Neuron (in vitro differentiated cells): Measurements from ENCODE around the gene TAGAP.
"Not testable (repeated sequence)": the region's sequence is repeated elsewhere in the genome, so short reads cannot be mapped to it uniquely, and the experiment has no call there.

Experiments used
- H2AFZ ChIP-seq: one replicate; pipeline ENCODE4 v1.6.1; 2013; ENCODE audit warnings: low read depth, mild to moderate bottlenecking, inconsistent platforms, low read length, moderate library complexity
- H3K27me3 ChIP-seq: one replicate; pipeline ENCODE4 v1.6.1; 2013; ENCODE audit warnings: low read length; ENCODE audit not compliant: insufficient read depth
- H3K36me3 ChIP-seq: one replicate; pipeline ENCODE4 v1.6.1; 2013; ENCODE audit warnings: low read length; ENCODE audit not compliant: insufficient read depth
- H3K4me1 ChIP-seq: one replicate; pipeline ENCODE4 v1.6.1; 2013; ENCODE audit warnings: low read length; ENCODE audit not compliant: insufficient read depth
- H3K4me3 ChIP-seq: 2 replicates; pipeline ENCODE4 v1.5.1; 2013; ENCODE audit warnings: mild to moderate bottlenecking, low read length, moderate library complexity
- H3K9me3 ChIP-seq: one replicate; pipeline ENCODE4 v1.6.1; 2013; ENCODE audit warnings: low read length

TAGAP gene

DNA sequence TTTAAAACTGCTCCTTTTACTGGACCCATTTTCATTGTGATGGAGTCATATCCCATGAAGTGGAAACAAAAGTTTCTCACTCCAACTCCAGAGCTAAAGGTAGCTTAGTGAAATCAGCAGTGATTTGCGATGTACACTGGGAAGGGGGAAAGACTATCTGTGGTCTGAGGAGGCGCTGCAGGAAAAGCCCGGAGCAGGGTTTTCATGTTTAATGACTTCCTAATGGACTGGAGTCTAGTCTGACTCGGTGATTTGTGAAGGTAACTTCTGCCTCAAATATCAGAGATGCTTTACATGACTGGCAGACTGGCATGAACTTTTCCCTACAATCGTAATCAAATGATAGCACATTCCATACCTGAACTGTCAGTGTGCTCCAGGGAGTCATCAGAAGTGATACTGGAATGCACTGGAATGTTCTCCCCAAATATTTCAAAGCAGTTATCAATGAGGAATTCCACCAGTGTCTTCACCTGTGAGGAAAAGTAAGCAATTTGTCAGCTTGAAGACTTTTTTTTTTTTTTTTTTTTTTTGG lies 7.0 kb downstream of the TAGAP start:
- H3K4me3 ChIP-seq = no peak overlapping the region
- no peak overlapping the region for H2AFZ ChIP-seq
- H3K27me3 ChIP-seq = peaks cover 3% of the 10 kb centered on the region
- H3K36me3 ChIP-seq = no peaks in the 10 kb centered on the region
- H3K9me3 ChIP-seq = no peaks in the 10 kb centered on the region
- no peaks in the 10 kb centered on the region for H3K4me1 ChIP-seq

DNA sequence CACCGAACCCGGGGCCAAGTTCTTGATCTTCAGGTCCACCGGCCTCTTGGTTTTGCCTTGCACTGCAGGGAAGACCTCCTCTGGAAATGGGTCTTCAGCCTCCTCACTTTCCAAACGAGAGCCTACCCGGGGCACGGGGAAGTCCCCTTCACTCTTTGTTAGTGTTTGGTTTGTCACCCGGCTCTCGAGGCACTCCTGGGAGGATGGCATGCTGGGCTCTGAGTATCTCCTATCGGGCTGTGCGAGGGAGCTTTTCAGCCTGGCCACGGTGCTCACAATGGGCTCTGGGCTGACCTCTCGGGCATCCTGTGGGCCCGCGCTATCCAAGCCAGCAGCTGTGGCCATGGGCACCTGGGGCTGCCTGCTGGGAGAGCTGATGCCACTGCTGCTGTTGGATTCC lies 8.1 kb downstream of the TAGAP start:
- Histone ChIP-seq H3K9me3 (no peaks in the 10 kb centered on the region), H3K4me1 (no peaks in the 10 kb centered on the region)

DNA sequence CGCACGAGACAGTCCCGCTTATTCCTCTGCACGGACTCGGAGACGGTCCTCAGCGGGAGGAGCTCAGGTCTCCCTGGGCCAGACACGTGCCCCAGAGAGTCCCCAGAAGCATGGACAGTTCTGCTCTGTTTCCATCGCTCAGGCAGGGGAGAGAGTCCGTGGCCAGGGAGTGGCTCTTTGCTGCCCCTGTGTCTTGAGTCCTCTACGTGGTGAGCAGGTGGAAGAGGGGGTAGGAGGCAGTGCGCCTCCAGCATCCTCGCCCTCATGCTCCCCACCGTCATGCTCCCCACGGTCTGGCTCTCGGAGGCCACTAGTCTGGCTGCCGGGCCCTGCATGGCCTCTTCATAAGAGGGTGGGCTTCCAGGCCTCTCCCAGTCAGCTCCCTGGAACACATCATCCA lies 8.9 kb downstream of the TAGAP start:
- H3K27me3 ChIP-seq = peaks cover 3% of the 10 kb centered on the region
- H3K36me3 ChIP-seq = no peaks in the 10 kb centered on the region
- no peaks in the 10 kb centered on the region for H3K4me1 ChIP-seq
- H3K9me3 ChIP-seq = no peaks in the 10 kb centered on the region
- no peak overlapping the region for H2AFZ ChIP-seq
- H3K4me3 ChIP-seq = no peak overlapping the region

More for the DNA sequence above, 8.1 kb downstream of the TAGAP start:
- Histone ChIP-seq H3K27me3 (peaks cover 3% of the 10 kb centered on the region), H3K4me3 (no peak overlapping the region), H3K36me3 (no peaks in the 10 kb centered on the region), H2AFZ (no peak overlapping the region)

DNA sequence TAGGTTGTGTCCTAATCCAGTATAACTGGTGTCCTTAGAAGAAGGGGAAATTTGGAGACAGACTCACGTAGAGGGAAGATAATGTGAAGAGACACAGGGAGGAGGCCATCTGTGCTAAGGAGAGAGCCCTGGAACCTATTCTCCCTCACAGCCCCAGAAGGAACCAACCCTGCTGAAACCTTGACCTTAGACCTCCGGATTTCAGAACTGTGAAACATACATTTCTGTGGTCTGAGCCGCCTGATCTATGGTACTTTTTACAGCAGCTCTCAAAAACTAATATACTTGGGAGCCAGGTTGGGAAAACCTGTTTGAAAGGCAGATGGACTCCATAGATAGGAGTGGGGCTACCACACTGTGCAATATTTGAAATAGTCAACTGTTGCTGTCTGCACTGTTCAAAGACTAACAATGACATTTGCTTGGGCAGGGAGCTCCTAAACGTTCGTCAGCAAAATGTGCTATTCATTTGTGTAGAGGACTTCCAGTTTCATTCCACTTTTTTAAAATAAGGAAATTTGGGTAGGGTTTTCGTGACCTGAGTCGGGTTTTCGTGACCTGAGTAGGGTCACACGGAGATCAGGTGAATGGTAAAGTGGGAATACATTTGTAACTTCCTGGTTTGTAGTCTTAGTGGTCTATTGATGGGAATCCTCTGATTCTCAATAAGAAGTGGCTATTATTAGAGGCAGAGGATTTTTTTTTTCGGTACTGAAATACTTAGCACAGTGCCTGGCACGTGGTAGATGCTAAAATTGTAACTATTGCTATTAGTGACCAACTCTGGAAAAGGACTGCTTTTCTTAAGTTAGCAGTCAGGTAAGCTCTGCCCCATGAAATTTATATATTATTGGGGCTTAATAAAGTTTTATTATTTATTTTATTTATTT lies 11.4 kb downstream of the TAGAP start:
- H3K36me3 ChIP-seq = no peaks in the 10 kb centered on the region
- H3K4me3 ChIP-seq = no peak overlapping the region
- H3K4me1 ChIP-seq = no peaks in the 10 kb centered on the region
- peaks cover 3% of the 10 kb centered on the region for H3K27me3 ChIP-seq
- no peaks in the 10 kb centered on the region for H3K9me3 ChIP-seq
- H2AFZ ChIP-seq = no peak overlapping the region

DNA sequence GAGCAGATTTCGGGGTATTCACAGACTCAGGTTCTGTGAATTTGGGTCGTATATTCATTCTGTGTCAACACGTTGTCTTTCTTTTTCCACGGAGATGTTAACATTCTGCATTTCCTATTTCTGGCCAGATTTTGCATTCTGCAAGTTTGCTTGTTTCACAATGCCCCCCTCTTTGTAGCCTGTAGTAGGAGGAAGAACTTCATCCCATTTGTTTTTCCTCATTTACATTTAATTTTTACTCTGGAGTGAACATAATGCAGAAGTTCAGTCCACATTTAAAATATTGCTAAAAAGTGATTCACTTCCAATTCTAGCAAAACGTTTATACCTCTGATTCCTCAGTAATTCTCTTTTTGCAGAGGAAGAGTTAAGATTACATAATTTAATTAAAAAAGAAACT lies 12.9 kb downstream of the TAGAP start:
- Histone ChIP-seq H2AFZ (no peak overlapping the region), H3K4me1 (no peaks in the 10 kb centered on the region), H3K4me3 (no peak overlapping the region), H3K9me3 (no peaks in the 10 kb centered on the region), H3K27me3 (no peaks in the 10 kb centered on the region), H3K36me3 (no peaks in the 10 kb centered on the region)

DNA sequence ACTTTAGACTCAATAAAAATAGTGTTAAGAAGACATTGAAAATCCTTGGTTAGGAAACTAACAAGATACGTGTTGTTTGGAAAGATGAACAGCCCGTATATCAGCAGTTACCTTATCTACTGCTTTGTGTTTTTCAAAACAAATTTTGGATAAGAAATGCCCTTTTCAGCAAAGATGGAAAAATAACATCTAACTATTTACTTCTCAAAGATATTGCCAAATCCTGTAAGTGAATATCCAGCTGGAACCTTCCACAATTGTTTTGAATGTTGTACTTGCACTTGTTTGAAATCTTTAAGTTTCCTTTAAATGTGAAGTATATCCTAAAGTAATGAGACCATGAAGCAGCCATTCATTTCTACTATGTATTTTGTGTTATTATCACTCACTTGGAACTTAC lies 14.6 kb downstream of the TAGAP start:
- Histone ChIP-seq H3K4me3 (no peak overlapping the region), H2AFZ (no peak overlapping the region), H3K9me3 (no peaks in the 10 kb centered on the region), H3K27me3 (no peaks in the 10 kb centered on the region), H3K4me1 (no peaks in the 10 kb centered on the region), H3K36me3 (no peaks in the 10 kb centered on the region)

DNA sequence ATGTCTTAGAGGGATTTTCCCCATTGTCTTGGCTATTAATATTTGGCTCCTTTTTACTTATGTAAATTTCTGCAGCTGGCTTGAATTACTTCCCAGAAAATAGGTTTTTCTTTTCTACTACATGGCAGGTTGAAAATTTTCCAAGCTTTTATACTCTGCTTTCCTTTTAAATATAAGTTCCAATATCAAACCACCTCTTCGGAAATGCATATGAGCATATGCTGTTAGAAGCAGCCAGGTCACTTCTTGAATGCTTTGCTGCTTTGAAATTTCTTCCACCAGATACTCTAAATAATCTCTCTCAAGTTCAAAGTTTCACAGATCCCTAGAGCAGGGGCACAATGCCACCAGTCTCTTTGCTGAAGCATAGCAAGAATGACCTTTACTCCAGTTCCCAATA lies 19.6 kb downstream of the TAGAP start:
- H3K36me3 ChIP-seq, H3K9me3 ChIP-seq, H2AFZ ChIP-seq, H3K4me1 ChIP-seq, H3K27me3 ChIP-seq, H3K4me3 ChIP-seq: not testable (repeated sequence)

DNA sequence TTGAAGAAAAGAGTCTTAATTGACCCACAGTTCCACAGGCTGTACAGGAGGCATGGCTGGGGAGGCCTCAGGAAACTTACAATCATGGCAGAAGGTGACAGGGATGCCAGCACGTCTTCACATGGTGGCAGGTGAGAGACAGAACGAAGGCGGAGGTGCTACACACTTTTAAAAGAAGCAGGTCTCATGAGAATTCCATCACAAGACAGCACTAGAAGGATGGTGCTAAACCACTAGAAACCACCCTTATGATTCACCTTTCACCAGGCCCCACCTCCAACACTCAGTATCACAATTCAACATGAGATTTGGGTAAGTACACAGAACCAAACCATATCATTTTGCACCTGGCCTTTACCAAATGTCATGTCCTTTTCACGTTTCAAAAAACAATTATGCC lies 20.9 kb downstream of the TAGAP start:
- Histone ChIP-seq H3K4me1 (no peaks in the 10 kb centered on the region), H3K36me3 (no peaks in the 10 kb centered on the region), H3K27me3 (no peaks in the 10 kb centered on the region), H3K9me3 (peaks cover 2% of the 10 kb centered on the region), H2AFZ (no peak overlapping the region), H3K4me3 (no peak overlapping the region)

DNA sequence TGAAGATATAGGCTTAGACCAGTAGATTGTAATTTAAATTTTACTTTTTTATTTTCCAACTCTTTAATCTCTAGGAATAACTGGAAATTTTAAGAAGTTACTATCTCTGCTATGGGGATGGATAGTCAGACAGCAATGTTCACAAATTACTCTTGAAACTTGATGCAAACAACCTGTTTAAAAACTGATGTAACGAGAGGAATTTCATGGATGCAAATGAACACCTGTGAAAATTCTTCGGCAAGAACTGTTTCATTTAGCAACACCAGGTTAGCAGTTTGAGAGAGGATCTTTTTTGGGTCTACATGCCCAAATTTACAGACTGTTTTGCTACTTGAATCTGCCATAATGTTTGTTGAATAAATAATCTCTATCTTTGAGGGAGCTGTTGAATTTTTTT lies 24.8 kb downstream of the TAGAP start:
- no peak overlapping the region for H2AFZ ChIP-seq
- no peaks in the 10 kb centered on the region for H3K4me1 ChIP-seq
- no peaks in the 10 kb centered on the region for H3K27me3 ChIP-seq
- H3K4me3 ChIP-seq = no peak overlapping the region
- H3K36me3 ChIP-seq = no peaks in the 10 kb centered on the region
- peaks cover 2% of the 10 kb centered on the region for H3K9me3 ChIP-seq

DNA sequence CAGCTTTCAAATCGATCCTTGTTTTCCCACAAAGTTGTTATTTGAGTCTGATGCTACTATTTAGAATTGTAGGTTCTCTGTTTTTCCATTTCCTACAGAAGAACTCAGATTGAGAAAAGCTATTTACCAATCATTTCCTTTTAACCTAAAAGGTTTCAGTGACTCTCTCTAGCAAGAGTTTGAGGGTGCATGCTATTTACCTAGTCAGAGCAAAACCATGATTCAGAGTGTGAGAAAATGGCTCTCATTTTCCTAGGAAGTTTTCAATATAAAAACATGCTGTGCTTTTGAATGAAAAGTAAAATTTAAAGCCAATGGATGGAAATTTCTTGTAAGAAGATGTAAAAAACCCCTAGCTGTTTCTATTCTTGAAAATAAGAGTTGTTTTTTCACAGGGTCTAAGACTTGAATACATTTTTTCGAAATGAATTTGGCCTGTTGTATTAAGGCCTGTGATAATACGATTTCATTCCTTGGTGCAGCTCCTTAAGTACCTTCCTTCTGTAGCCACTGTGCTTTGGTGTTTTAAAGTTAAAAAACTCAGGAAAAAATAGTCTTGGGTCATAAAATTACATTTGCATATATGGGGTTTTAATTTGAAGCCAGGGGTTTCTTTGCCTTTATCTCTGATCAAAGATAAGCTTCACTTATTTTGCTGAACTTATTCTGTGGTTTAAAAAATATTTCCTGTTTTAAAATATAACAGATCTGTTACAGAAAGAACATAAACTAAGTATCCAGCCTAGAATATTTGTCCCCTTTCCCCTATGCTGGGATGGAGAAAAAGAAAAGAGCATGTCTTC lies 26.8 kb downstream of the TAGAP start:
- H3K27me3 ChIP-seq = no peaks in the 10 kb centered on the region
- H3K36me3 ChIP-seq = no peaks in the 10 kb centered on the region
- H3K9me3 ChIP-seq = no peaks in the 10 kb centered on the region
- H3K4me3 ChIP-seq = no peak overlapping the region
- no peak overlapping the region for H2AFZ ChIP-seq
- no peaks in the 10 kb centered on the region for H3K4me1 ChIP-seq

DNA sequence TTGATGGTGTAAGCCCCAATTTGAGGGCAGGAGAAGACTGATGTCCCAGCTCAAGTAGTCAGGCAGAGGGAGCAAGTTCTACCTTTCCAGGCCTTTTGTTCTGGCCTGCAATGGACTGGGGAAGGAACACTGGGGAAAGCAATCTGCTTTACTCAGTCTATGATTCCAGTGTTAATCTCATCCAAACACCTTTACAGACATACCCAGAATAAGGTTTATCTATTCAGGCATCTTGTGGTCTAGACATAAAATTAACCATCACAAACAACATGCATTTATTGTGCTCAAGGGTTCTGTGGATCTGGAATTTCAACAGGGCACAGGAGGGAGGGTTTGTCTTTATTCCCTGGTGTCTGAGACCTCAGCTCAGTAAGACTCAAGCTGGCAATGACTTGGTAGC lies 30.4 kb downstream of the TAGAP start:
- Histone ChIP-seq H2AFZ (no peak overlapping the region), H3K9me3 (no peaks in the 10 kb centered on the region), H3K36me3 (no peaks in the 10 kb centered on the region), H3K4me3 (no peak overlapping the region), H3K27me3 (no peaks in the 10 kb centered on the region), H3K4me1 (no peaks in the 10 kb centered on the region)

DNA sequence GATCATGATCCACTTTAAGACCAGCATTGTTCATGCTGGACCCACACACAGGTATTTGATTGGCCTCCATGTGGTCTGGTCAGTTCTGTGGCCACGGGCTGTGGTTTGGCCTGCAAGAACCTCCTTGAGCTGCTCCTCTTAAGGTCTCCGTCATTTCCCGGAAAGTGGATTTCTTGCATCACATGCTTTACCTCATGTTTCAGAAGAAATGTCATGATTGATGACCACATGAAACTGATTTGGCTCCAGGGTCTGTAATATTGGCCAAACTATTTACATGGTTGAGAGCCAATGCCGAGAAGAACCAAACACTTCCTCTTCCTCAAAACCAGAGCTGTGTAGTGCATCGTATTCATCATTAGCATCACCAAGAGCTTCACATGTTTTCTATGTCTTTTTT lies 31.6 kb downstream of the TAGAP start:
- no peaks in the 10 kb centered on the region for H3K4me1 ChIP-seq
- H3K36me3 ChIP-seq = no peaks in the 10 kb centered on the region
- H3K4me3 ChIP-seq = no peak overlapping the region
- H3K9me3 ChIP-seq = no peaks in the 10 kb centered on the region
- H3K27me3 ChIP-seq = no peaks in the 10 kb centered on the region
- no peak overlapping the region for H2AFZ ChIP-seq

DNA sequence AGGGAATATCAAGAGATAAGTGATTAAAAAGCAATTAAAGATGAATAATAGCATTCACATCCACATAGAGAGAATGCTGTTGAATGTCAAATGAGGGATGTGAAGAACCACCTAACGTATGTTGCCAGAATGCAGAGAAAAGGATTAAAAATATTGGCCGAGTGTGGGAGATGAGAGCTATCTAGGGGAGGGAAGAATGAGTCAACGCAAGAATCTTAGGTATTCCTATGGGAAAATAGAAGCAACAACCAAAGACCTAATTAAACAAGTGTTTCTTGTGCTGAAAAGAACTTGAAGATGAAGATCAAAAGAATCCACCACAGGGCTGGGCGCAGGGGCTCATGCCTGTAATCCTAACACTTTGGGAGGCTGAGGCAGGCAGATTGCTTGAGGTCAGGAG lies 32.6 kb downstream of the TAGAP start:
- Histone ChIP-seq H3K4me1 (no peaks in the 10 kb centered on the region), H3K27me3 (no peaks in the 10 kb centered on the region), H3K4me3 (no peak overlapping the region), H3K36me3 (no peaks in the 10 kb centered on the region), H2AFZ (no peak overlapping the region), H3K9me3 (no peaks in the 10 kb centered on the region)
